ENCODE results near the gene RNF25. TPM values are rescaled to one million over a fixed set of nuclear protein-coding genes. Genes with fewer than 3 reads are reported as not detected.

Gene RNF25
- polyA plus RNA-seq, 1 experiment, result 57.5 TPM

- no peak for DNase-seq (ENCODE audit: low read depth, low spot score)
- Histone ChIP-seq H3K27me3 (ENCODE audit: control insufficient read depth, insufficient read depth, low read length) (no peaks in the 10 kb centered on the region), H3K4me3 (ENCODE audit: low read depth, low read length) (no peak overlapping the region), H3K27ac (ENCODE audit: low read depth, low read length) (no peak overlapping the region), H3K9me3 (ENCODE audit: control insufficient read depth, insufficient read depth, low read length) (no peaks in the 10 kb centered on the region)
- ChIA-PET POLR2A (no interaction called here), CTCF (interaction anchor here (2.0 kb wide), 1 partner anchor 205 kb away, joined by 5 read pairs; no protein-coding TSS in a partner anchor)
- TF ChIP-seq CTCF (IDR thresholded peaks at IDR 0.05; ENCODE audit: low read depth, low read length), result no peak
Measured at GRCh38 chr2:218642786-218643185, 29.0 kb downstream of the RNF25 start.

GRCh38 chr2:218642121-218642656, 29.6 kb downstream of the RNF25 start:
- ChIA-PET CTCF (interaction anchor here (2.0 kb wide), 1 partner anchor 205 kb away, joined by 5 read pairs; no protein-coding TSS in a partner anchor), POLR2A (no interaction called here)
- no peak for TF ChIP-seq CTCF (IDR thresholded peaks at IDR 0.05; ENCODE audit: low read depth, low read length)
- no peaks in the 10 kb centered on the region for H3K27me3 ChIP-seq (ENCODE audit: control insufficient read depth, insufficient read depth, low read length)
- no peak overlapping the region for H3K27ac ChIP-seq (ENCODE audit: low read depth, low read length)
- H3K9me3 ChIP-seq (ENCODE audit: control insufficient read depth, insufficient read depth, low read length), result no peaks in the 10 kb centered on the region
- no peak for DNase-seq (ENCODE audit: low read depth, low spot score)
- no peak overlapping the region for H3K4me3 ChIP-seq (ENCODE audit: low read depth, low read length)

- no peak for DNase-seq (ENCODE audit: low read depth, low spot score)
- Histone ChIP-seq H3K4me3 (ENCODE audit: low read depth, low read length) (no peak overlapping the region), H3K27me3 (ENCODE audit: control insufficient read depth, insufficient read depth, low read length) (no peaks in the 10 kb centered on the region), H3K9me3 (ENCODE audit: control insufficient read depth, insufficient read depth, low read length) (no peaks in the 10 kb centered on the region), H3K27ac (ENCODE audit: low read depth, low read length) (no peak overlapping the region)
- no peak for TF ChIP-seq CTCF (IDR thresholded peaks at IDR 0.05; ENCODE audit: low read depth, low read length)
- POLR2A ChIA-PET, result no interaction called here
- CTCF ChIA-PET, result interaction anchor here (1.6 kb wide), 1 partner anchor 10 kb away, joined by 5 read pairs; no protein-coding TSS in a partner anchor
Measured at GRCh38 chr2:218638372-218638771, 33.4 kb downstream of the RNF25 start.

- no peak overlapping the region for H3K4me3 ChIP-seq (ENCODE audit: low read depth, low read length)
- POLR2A ChIA-PET, result no interaction called here
- CTCF ChIA-PET, result interaction anchor here (1.2 kb wide), 1 partner anchor 12 kb away, joined by 3 read pairs; no protein-coding TSS in a partner anchor
Measured at GRCh38 chr2:218635719-218636118, 36.1 kb downstream of the RNF25 start.

More at GRCh38 chr2:218635719-218636118, 36.1 kb downstream of the RNF25 start:
- no peak for TF ChIP-seq CTCF (IDR thresholded peaks at IDR 0.05; ENCODE audit: low read depth, low read length)
- Histone ChIP-seq H3K9me3 (ENCODE audit: control insufficient read depth, insufficient read depth, low read length) (no peaks in the 10 kb centered on the region), H3K27ac (ENCODE audit: low read depth, low read length) (no peak overlapping the region), H3K27me3 (ENCODE audit: control insufficient read depth, insufficient read depth, low read length) (no peaks in the 10 kb centered on the region)
- no peak for DNase-seq (ENCODE audit: low read depth, low spot score)
